EL (cell line): ENCODE data around the gene NCOR1.
"Not testable (repeated sequence)": the region's sequence is repeated elsewhere in the genome, so short reads cannot be mapped to it uniquely, and the experiment has no call there.

Experiments used
- DNase-seq: peaks from one replicate; pipeline ENCODE4 v3.0.0-alpha.2; 2016

The NCOR1 gene

DNA sequence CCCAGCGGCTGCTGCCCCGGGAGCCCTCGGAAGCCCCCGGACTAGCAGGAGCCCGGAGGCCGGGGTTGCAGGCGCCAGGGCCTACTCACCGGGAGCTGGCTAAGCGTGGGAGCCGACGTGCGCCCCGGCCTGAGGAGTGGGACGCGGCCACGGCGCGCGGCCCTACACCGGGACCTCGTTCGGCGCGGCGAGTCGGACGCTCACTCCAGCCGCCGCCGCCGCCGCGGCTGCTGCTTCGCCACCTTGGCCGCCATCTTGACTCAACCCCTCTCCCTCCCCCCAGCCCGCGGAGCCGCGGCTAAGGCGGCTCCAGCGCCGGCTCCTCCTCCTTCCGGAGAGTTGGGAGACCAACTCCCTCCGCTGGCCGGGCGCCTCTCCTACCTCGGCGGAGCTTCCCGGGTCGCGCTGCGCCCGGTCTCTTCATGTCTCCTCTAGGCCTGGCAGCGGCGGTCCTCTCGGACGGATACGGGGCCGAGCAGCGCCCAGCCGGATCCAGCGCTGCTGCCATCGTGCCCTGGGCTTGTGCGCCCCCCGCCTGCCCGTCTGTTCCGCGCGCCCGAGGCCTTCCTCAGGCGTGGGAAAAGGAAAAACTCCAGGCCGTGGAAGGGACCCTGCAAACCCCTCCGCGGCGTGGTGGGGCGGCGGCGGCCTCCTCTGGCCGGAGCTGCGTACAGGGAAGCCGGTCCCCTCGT, at the start of gene NCOR1:
NCOR1 (minus strand) TSS at position 262 of the 692 bp plus-strand sequence. CDS start 20,965 bp downstream, outside the sequence.
- DNase-seq: peak; percentile 94

DNA sequence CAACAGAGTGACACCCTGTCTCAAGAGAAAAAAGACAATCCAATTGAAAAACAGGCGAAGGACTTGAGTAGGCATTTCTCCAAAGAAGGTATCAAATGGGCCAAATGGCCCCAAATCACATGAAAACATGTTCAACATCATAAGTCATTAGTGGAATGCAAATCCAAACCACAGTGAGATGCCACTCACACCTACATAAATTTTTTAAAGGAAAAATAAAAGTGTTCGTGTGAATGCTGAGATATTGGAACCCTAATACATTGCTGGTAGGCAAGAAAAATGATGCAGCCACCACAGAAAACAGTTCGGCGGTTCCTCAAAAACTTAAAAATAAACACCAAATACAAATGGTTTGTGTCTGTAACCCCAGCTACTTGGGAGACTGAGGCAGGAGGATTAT, 46.9 kb upstream of the NCOR1 start:
- no peak for DNase-seq

DNA sequence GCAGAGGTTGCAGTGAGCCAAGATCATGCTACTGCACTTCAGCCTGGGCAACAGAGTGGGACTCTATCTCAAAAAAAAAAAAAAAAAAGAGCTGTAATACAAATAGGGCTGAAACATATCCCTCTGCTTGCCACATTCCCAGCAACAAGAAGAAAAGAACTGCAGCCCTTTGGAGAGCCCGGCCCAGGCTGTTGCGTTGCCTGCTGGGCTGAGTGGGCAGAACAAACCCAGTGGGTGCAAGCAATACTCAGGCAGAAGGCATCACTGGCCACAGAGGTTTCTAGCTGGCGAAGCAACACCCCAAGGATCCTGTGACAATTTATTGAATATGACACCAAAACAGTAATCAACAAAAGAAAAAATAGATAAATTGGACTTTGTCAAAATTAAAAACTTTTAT, 45.7 kb upstream of the NCOR1 start:
- DNase-seq: no peak

DNA sequence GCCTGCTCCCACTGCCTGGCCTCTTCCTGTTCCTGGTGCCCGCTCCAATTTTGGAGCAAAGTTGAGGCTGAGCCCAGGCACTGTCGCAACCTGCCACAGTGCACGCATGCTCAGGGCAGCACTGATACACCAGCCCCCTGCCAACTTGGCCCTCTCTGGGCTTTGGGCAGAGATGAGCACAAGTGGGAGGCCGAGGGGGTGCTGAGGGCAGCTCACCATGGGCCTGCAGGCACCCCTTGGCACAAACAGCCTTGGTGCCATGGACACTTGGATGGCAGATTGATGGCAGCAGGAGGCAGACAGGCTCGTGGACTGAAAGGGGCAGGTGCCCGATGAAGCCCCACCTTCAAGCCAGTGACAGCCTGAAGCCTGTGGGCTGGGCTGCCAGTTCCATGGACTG, 44.6 kb upstream of the NCOR1 start:
- DNase-seq: no peak

DNA sequence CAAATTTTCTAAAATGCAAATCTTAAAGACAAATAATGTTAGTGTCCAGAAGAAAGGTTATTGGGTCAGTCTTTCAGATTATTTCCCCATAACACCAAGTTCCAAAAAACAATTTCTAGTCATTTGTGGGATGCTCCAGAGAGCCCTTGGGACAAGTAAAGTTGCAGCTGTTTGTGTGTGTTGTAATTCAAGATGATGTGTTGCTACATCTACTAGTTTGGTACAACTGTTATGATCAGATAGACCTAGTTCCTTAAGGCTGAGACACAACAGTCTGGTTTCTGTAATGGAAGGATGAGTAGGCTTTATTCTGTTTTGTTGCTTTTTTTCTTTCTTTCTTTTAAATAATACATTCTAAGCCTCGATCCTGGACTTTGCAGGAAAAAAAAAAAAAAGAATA, 43.6 kb upstream of the NCOR1 start:
- DNase-seq: no peak

DNA sequence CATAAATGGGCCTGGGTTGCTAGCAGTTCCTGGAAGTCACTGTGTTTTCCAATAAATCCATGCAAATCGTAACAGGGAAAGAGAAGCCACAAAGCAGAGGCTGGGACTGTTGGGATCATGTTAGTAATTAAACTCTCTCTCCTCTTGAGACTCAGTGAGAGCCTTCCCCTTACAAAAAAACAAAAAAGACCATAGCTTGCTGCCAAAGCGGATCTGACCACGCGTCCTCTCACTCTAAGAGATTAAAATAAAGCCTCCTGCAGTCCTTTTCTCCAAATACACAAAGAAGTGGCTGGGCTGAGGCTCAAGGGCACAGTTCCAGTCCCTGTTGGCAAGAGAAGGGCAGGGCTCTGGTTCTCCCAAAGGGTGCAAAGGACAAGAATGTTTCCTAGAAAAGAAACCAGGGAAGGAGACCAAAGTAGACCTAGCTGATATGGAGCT, 40.2 kb upstream of the NCOR1 start:
- no peak for DNase-seq

DNA sequence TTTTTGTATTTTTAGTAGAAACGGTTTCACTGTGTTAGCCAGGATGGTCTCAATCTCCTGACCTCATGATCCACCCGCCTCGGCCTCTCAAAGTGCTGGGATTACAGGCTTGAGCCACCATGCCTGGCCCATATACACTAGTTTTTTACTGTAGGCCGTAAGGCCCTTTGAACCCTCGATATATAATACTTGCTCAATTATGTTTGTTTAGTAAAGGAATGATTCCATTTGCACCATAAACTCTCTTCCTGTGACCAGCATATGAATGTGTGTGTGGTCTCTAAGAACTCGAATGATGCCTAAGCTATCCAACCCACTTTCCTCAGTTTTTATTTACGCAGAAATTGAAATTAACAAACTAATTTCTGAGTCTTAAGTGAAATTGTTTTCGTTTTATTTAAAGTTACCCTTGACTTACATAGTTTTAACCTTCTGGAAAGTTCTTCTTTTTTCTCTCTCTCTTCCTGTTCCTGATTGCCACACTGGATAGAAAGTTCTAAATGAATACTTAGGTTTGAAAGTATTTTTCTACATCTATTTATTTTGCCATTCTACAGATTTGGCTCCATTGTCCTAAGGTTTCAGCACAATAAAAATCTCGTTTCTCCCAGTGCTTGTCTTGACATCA, 39.6 kb upstream of the NCOR1 start:
- no peak for DNase-seq

DNA sequence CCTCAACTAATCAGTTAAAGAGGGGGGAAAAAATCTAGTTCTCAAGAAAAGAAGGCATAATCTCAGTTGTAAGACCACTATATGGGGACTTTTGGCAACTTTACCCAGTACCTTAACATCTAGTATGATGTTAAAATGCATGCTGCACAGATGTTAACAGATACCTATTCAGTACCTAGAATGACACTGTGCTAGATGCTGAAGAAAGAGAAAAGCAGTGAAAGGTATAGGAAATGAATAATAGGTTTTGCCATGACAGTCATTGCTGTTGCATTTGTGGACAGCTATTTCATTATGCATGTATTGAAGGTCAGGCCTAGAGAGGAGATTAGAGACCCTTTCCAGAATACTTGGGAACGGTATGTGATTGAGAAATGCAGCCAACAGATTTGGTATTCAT, 36.2 kb upstream of the NCOR1 start:
- DNase-seq: no peak

DNA sequence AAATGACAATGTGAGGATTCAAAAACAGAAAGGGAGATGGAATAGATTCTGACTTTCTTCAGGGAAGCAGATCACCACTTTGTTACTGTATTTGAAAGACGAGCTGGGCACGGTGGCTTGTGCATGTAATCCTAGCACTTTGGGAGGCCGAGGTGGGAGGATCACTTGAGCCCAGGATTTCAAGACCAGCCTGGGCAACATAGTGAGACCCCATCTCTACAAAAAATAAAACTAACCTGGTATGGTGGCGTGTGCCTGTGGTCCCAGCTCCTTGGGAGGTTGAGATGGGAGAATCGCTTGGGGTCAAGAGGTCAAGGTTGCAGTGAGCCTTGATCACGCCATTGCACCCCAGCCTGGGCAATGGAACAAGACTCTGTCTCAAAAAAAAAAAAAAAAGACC, 35.7 kb upstream of the NCOR1 start:
- DNase-seq: no peak

DNA sequence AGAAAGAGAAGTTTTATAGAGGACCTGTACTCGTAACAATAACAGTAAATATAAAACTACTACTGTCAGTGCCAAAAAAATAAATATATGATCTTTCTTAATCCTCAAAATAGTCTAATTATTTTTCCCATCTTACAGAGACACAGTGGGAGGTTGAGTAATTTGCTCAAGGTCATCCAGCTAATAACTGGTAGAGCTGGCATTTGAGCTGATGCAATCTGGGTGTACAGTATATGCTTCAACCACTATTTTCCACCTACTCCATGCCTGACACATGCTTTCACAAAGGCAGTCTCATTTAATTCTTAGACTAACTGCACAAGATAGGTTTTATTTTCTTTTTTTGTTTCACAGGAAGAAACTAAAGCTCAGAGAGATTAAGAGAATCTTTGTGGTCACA, 35.3 kb upstream of the NCOR1 start:
- DNase-seq: peak; percentile 35

DNA sequence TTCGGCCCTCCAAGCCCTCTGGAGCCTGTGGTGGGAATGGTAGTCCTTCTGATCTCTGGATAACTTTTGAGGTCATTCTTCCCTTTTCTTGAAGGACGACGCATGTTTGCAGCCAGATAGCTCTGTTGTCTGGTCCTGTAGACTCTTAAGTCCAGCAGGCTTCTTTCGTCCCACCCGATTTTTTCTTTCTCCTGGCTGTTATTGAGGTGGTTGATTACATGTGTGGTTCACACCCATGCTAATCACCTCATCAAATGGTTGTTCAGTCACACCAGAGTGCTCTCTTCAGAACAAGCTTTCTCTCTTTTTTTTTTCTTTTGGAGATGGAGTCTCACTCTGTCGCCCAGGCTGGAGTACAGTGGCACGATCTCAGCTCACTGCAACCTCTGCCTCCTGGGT, 32.3 kb upstream of the NCOR1 start:
- DNase-seq: no peak

DNA sequence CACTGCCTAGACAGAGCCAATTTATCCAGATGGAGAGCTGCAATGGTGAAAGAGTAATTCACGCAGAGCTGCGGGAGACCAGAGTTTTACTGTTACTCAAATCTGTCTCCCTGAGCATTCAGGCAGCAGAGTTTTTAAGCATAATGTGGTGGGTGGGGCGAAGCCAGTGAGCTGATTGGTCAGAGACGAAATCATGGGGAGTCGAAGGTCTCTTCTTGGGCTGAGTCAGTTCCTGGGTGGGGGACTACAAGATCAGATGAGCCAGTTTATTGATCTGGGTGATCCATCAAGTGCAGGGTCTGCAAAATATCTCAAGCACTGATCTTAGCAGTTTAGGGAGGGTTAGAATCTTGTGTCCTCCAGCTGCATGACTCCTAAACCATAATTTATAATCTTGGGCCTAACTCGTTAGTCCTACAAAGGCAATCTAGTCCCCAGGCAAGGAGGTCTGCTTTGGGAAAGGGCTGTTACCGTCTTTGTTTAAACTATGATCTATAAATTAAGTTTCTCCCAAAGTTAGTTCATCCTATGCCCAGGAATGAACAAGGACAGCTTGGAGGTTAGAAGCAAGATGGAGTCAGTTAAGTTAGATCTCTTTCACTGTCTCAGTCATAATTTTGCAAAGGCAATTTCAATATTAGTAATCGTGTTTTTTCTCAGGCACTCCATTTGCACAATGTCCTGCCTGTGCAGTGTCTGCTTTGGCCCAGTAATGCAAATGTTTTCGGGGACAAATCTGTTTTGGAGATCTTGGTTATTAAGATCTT, 28.6 kb upstream of the NCOR1 start:
- DNase-seq: peak; percentile 8

DNA sequence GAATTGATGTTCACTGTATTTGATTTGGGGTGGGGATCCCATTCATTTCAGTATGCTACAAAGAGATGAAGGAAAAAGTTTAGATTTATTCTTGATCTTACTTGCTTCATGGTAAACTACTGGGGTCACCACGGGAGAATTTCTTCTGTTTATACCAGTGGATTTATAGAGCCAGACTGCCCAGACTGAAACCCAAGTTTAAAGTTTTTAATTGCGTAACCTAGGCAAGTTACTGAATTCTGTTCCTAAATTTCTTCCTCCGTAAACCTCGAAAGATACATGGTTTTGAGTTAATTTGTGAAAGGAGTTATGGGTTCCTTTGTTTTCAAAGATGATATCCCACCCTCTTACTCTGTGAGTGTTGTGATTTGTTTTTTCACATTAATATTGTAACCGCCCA, 28.1 kb upstream of the NCOR1 start:
- DNase-seq: no peak

DNA sequence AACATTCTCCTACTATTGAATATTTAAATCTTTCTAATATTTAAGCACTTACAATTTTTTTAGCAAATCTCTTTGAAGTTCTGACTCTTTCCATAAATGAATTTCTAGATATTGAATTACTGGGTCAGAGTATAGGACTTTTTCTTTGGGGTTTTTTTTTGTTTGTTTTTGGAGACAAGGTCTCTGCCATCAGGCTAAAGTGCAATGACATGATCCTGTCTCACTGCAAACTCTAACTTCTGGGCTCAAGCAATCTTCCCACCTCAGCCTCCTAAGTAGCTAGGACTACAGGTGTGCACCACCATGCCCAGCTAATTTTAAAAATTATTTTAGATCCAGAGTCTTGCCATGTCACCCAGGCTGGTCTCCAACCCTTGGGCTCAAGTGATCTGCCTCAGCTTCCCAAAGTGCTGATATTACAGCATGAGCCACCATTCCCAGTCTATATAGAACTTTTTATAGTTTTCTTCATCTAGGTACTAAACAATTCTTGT, 26.6 kb upstream of the NCOR1 start:
- DNase-seq: no peak

DNA sequence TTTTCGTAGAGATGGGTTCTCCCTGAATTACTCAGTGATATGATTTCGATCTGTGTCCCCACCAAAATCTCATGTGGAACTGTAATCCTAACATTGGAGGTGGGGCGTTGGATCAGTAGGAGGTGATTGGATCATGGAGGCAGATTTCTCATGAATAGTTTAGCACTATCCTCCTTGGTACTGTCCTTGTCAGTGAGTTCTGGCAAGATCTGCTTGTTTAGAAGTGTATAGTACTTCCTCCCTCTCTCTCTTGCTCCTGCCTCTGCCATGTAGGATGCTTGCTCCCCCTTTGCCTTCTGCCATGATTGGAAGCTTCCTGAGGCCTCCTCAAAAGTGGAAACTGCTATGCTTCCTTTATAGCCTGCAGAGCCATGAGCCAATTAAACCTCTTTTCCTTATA, 24.6 kb upstream of the NCOR1 start:
- DNase-seq: no peak

DNA sequence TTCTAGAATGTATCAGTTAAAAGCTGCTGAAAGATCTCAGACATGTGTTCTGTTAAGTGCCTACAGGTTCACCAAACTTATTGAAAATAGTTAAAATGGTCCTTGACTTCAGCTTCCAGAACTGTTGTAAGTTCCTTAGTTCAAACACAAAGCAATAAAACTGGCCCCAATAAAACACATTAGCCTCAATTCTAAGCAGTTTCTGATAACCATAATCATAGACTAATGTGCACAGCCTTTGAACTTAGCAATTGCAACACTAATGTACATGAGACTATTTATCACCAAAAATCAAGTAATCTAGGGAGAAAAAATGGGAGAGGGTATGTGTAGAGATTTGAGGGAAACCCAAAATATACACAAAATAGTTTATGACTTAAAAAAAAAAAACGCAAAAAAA, 17.1 kb upstream of the NCOR1 start:
- no peak for DNase-seq

DNA sequence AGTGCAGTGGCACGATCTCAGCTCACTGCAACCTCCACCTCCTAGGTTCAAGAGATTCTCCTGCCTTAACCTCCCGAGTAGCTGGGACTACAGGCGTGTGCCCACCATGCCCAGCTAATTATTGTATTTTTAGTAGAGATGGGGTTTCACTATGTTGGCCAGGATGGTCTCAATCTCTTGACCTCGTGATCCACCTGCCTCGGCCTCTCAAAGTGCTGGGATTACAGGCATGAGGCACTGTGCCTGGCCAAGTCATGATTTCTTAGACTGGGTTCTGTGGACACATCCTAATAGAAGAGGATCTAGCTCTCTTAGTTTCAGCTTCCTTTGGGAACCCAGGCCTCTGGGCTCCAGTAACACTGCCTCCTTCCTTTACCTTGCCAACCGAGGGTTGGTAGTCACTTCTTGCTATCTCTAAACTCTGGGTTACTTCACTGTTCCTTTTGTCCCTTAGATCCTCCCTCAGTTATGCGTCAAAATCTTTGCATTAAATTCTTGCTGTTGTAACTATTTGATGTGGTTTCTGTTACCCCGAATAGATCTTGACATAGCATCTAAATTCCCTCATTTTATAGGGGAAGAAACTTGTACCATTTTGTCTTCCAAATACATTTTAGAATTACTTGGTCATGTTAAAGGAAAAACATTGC, 14.7 kb upstream of the NCOR1 start:
- DNase-seq: not testable (repeated sequence)

DNA sequence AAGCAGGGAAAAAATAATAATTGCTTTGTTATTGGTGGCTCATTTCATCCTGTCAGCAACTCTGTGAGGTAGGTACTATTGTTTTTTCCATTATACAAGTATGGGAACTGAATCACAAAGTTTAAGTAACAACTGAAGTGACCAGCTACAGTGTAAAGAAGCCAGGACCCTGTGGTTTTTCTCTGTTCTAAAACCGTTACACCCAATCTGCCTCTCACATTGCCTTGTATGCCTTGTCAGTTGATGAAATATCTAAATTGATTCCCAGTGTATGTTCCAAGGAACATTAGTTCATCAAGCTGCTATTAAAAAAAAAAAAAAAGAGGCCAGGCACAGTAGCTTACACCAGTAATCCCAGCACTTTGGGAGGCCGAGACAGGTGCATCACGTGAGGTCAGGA, 7.1 kb upstream of the NCOR1 start:
- DNase-seq: no peak

DNA sequence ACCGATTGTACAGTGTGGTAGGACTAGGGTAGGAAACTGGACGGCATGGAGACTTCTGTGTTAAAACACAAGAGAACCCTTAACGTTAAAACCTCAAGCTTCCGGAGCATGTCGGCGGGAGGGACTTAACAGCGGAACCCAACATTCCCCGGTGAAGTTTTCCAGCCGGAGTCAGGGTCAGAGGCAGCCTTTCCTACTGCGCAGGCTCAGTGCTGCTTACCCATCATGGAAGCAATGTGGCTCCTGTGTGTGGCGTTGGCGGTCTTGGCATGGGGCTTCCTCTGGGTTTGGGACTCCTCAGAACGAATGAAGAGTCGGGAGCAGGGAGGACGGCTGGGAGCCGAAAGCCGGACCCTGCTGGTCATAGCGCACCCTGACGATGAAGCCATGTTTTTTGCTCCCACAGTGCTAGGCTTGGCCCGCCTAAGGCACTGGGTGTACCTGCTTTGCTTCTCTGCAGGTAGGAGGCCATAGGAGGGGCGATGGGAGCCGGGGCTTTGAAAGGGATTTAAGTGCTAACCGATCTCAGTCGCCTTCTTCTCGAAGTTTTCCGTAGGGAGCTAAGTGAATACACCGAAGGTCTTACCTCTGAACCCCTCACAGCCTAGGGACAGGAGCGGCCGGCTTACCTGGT, 1.8 kb upstream of the NCOR1 start, which contains the start of gene PIGL:
PIGL (plus strand) TSS at position 209 of the 634 bp plus-strand sequence; CDS start at position 226, 17 bp downstream.
- DNase-seq: peak; percentile 94

DNA sequence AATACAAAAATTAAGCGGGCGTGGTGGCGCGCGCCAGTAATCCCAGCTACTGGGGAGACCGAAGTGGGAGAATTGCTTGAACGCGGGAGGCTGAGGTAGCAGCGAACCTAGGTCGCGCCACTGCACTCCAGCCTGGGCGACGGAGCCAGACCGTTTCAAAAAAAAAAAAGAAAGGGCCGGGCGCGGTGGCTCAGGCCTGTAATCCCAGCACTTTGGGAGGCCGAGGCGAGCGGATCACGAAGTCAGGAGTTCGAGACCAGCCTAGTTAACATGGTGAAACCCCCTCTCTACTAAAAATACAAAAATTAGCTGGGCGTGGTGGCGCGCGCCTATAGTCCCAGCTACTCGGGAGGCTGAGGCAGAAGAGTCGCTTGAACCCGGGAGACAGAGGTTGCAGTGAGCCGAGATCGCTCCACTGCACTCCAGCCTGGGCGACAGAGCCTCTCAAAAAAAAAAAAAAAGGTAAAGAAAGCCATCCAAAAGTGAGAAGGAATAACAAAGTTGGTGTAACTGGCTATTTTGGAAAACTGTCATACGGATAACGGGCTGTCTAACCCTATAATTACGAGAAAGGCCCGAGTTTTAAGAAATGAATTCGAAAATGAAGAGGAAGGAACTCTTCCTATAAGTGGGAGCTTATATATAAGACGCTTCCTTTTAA, 1.1 kb upstream of the NCOR1 start:
- DNase-seq: not testable (repeated sequence)

DNA sequence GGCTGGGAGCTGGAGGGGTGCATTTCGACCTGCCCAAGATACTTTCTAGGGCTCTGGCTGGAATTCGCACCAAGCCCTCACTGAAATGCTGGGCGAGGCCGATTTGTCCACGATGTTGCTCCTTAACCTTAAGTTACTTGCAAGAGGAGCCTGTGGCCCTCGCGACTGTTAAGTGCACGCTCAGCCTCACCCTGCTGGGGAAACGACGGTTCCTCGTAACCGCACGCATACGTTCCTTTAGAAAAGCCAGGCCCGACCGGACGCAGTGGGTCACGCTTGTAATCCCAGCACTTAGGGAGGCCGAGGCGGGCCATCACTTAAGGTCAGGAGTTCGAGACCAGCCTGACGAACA, 607 bp upstream of the NCOR1 start:
- no peak for DNase-seq

DNA sequence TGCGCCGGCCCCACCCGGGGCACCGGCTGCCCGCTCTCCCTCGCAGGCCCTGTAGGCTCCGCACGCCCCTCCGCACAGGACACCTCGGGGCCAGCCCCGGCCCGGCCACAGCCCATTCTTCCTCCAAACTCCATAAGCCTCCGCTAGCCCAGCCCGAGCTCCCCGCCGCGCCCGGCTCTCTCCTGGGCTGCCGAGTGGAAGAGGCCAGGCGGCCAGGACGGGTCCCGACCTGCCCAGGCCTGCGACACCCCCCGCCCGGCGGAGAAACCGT, 397 bp downstream of the NCOR1 start:
- DNase-seq: peak; percentile 53
